ENCODE results near the gene RPL39.
A peak's percentile ranks its signal among the peaks of the same experiment; 100 is the strongest.
"Not testable (repeated sequence)": the region's sequence is repeated elsewhere in the genome, so short reads cannot be mapped to it uniquely, and the experiment has no call there.

The RPL39 gene

DNA sequence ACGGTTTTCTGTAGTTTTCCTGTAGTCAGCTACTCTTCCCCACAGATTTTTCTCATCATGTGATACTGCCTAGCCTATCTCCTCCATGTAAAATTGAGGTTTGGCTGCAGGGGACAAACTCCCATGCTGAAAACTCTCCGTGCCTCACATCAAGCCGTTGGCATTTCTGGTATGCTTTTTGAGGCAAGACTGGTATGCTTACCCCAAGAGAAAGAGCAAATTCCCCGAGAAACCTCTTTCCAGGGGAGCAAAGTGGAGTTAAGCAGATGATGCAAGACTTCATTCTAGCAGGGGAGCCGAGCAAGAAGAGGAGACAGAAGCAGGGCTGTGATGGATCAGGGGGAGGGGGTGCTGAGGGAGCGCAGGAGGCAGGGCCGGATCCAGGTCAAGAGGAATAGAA lies 28.2 kb downstream of the RPL39 start:
- DNase-seq (ENCODE audit: low read depth): peak; percentile 75

DNA sequence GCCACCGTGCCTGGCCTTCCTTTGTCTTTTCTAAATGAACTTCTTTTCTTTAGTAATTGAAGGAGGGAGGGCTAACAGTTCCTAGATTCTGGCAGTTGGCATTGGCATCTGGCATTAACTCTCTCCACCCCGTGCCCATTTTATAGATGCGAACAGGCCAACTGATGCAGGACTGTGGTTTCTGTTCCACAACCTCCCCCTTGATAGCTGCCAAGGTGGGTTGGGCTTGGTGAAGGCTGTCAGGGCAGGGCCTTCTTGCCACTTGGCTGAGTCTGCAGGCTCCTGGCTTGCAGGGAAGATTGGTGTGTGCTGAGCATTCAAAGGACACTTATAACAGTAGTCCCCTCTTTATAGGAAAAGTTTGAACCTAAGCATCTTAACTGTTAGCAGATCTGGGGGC lies 28.7 kb downstream of the RPL39 start:
- DNase-seq (ENCODE audit: low read depth): no peak

DNA sequence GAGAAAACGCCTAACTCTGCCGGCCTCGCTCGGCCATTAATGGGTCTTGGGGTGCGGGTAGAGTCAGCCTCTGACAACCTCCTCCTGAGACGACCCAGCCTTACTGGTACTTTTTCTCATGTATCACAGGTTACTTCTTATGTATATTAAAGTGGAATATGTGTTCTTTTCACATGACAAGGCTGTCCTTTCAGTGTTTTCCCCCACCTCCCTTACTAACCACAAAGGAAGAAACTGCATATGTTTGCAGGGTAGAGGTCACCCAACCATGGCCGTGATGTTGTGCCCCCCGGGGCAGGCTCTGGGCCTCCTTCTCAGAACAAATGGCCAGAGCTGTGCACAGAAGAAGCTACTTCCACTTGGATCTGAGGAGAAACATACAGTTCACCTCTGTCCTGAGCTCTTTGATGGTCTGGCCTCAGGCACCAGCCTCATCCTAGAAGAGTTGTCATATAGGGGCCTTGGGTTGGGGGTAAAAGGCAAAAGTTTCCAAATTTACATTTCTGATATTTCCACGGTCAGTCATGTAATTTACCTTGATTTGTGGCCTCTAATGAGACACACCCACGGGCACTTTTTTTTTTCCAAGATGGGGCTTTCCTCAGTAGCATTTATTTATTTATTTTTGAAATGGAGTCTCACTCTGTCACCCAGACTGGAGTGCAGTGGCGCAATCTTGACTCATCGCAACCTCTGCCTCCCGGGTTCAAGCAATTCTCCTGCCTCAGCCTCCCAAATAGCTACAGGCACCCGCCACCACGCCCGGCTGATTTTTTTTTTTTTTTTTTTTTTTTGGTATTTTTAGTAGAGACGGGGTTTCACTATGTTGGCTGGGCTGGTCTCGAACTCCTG lies 31.2 kb downstream of the RPL39 start:
- no peak for DNase-seq (ENCODE audit: low read depth)

DNA sequence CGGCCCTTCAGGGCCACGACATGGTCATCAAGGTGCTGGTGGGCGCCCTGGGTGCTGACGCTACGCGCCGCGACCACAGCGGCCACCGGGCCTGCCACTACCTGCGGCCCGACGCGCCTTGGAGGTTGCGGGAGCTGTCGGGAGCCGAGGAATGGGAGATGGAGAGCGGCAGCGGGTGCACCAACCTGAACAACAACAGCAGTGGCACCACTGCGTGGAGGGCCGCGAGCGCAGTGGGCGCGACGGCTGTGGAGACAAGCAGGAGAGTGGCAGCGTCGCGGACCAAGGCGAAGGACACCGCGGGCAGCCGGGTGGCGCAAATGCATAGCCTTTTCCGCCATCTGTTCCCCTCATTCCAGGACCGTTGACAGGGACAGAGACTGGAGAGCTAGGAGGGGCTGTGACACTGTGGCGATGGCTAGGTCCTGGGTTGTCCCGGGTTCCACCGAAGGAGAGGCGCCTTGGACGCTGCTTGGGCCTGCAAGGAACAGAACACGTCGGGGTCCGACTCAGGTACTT lies 32.1 kb downstream of the RPL39 start:
- no peak for DNase-seq (ENCODE audit: low read depth)

DNA sequence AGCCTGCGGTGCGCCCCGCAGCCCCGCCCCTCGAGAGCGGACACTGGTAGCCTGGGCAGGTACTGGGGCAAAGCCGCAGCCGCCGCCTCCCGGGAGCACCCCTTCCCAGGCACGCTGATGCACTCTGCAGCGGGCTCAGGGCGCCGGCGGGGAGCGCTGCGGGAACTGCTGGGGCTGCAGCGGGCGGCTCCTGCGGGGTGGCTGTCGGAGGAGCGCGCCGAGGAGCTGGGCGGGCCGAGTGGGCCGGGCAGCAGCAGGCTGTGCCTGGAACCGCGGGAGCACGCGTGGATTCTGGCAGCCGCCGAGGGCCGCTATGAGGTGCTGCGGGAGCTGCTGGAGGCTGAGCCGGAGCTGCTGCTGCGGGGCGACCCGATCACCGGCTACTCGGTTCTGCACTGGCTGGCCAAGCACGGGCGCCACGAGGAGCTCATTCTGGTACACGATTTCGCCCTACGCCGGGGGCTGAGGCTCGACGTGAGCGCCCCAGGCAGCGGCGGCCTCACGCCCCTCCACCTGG lies 32.6 kb downstream of the RPL39 start:
- DNase-seq (ENCODE audit: low read depth): no peak

DNA sequence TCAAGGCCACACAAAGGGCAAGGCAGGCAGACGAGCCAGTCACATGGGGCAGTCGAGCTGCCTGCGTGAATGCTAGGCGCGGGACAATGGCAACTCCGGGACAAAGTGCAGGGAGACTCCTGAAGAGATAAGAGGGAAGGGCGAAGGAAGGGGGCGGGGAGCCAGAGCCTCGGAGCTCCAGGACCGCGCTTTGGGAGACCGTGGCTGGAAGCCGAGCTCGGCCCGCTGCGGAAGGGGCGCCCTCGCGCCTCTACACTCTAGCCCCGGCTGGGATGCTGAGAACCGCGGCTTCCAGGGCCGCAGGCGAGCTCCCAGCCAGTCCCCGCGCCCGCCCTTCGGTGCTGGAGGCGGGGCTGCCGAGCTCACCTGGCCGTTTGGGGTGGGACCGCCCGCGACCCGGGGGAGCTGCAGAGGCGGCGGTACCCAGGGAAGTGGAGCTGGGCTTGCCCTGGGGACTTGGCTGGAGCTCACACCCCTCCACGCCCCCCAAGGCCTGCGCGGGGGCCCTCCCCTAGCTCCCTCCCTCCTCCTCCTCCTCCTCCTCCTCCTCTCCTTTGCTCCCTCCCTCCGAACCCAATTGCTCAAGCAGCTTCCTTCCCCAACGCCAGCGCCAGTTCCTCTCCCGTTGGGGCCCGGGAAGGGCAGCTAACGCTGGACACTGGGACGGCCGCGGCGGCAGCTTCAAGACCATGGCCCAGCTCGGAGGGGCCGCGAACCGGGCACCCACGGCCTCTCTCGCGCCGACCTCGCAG lies 33.3 kb downstream of the RPL39 start, which contains the start of gene SOWAHD:
SOWAHD (plus strand) TSS at position 610 of the 752 bp plus-strand sequence; CDS start at position 690, 80 bp downstream.
- no peak for DNase-seq (ENCODE audit: low read depth)

DNA sequence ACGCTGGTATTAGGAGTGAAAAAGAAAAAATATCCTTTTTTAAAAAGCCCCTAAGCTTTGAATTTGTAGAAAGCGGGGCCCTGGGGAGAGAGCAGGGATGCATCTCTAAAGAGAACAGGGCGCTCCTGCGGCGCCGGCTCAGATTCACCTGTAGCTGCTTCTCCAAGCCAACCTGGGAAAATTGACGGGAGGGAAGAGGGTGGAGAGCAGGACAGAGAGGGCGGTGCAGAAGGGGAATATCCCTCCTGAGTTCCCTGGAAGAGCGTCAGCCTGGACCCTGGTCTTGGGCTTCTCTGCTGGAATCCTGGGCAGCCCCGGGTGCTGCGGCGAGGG lies 33.8 kb downstream of the RPL39 start:
- DNase-seq (ENCODE audit: low read depth): no peak

DNA sequence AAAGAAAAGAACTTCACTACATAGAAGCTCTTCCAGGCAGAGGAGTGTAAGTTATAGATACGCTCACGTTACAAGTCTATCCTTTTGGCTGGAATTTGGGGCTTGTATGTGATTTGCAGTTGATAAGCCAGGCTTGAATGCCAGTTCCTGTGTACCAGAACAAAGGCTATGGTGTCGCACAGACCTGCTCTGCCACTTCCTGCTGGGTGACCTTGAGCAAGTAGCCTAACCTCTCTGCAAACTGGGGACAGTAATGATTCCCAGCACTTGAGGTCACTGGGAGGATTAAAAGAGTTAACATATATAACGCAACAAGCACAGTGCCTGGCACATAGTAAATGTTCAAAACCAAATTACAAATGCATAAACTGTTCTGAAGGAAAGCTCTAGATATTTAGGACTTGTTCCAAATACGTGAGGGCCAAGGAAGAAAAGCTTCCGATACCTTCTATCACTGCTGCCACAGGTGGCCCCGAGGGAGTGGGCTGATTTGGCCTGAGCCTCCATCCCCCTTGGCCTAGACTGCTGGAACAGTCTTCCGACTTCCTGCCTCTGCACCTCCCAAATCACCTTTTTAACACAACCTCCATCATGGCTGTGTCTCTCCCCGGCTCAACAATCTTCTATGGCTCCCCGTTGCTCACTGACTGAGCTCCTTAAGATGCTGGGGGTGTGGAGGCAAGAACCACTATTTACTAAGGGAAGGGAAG lies 34.3 kb downstream of the RPL39 start:
- DNase-seq (ENCODE audit: low read depth): no peak

DNA sequence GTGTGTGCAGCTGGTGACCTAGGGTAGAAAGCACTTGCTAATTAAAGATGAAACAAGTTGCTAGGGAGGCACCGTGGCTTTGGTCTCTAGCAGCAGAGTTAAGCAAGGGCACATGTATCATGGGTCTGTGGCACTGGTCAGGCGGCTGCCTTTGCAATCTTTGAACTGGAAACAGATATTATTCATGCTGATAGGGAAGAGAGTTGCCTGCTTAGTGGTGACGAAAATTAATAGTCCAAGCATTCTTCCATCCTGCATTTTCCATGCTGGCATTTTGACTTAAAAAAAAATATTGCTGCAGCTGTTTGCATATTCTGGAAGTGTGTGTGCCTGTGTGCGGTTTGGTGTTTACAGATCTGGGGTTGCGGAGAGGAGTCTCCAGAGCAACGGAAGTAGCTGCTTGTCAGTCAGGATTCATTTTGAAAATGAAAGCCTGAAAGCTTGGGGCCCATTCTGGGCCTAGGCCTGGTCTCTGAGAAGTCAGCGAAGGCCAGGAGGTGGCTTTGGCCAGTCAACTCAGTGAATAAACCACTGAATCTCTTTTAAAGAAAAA lies 35.4 kb downstream of the RPL39 start:
- no peak for DNase-seq (ENCODE audit: low read depth)

DNA sequence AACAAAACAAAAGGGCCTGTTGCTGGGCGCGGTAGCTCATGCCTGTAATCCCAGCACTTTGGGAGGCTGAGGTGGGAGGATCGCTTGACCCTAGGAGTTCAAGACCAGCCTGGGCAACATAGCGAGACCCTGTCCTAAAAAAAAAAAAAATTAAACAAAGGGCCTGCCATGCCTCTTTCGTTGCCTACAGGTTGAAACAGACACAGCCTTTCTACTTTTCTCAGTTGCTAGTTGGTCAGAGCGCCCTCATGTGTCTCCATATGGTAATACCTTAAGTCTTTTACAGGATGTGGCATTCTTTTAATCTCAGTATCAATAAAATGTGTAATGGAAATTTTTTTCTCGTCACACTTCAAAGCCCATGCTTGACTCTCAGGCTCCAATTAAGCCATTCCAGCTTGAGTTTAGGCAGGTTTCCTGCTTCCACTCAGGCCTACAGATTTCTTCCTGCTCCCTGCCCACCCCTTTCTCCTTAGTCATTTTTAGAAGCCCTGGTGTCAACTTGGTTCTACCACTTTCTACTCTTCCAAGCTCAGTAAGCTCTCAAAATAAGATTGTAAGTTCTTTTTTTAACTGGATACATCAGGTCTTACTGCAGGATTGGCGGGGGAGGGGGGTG lies 37.7 kb downstream of the RPL39 start:
- DNase-seq (ENCODE audit: low read depth): no peak

DNA sequence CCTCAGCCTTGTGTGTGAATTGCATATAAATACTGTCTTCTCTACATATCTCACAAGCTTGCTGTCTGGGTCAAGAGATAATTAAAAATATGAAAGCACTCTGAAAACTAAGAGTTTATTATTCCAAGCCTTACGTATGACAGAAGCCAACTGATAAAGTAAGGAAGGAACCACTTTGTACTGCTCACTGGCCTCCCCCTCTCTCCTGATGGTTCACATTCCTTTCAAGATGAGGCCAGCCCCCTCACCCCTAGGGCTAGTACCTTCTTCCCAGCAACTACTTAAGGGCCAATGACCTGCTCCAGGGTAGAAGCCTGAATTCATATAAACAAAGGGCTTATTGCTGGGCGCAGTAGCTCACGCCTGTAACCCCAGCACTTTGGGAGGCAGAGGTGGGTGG lies 38.4 kb downstream of the RPL39 start:
- no peak for DNase-seq (ENCODE audit: low read depth)

DNA sequence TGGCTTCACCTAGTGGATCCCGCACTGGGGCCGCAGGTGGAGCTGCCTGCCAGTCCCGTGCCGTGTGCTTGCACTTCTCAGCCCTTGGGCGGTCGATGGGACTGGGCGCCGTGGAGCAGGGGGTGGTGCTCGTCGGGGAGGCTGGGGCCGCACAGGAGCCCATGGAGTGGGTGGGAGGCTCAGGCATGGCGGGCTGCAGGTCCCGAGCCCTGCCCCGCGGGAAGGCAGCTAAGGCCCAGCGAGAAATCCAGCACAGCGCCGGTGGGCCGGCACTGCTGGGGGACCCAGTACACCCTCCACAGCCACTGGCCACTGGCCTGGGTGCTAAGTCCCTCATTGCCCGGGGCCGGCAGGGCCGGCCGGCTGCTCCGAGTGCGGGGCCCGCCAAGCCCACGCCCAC lies 40.7 kb downstream of the RPL39 start:
- not testable (repeated sequence) for DNase-seq (ENCODE audit: low read depth)

DNA sequence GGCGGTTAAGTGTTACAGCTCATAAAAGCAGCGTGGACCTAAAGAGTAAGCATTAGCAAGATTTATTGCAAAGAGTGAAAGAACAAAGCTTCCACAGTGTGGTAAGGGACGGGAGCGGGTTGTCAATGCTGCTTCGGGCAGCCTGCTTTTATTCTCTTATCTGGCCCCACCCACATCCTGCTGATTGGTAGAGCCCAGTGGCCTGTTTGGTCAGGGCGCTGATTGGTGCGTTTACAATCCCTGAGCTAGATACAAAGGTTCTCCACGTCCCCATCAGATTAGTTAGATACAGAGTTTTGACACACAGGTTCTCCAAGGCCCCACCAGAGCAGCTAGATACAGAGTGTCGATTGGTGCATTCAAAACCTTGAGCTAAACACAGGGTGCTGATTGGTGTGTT lies 41.3 kb downstream of the RPL39 start:
- not testable (repeated sequence) for DNase-seq (ENCODE audit: low read depth)

DNA sequence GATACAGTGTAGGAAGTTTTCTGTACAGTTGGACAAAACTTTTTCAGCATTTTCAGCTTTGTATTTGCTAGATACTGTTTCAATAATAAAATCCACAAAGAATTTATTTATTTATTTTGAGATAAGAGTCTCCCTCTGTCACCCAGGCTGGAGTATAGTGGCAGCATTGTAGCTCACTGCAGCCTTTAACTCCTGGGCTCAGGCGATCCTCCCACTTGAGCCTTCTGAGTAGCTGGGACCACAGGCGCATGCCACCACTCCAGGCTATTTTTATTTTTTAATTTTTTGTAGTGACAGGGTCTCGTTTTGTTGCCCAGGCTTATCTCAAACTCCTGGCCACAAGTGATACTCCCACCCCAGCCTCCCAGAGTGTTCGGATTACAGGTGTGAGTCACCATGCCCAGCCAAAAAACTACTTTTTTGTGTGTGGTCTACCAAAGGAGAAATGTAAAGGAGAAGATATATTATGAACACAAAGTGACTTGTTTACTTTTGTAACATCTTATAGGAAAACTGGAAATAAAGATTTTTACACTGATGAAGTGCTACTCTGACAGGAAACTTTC lies 46.1 kb downstream of the RPL39 start:
- DNase-seq (ENCODE audit: low read depth): no peak

DNA sequence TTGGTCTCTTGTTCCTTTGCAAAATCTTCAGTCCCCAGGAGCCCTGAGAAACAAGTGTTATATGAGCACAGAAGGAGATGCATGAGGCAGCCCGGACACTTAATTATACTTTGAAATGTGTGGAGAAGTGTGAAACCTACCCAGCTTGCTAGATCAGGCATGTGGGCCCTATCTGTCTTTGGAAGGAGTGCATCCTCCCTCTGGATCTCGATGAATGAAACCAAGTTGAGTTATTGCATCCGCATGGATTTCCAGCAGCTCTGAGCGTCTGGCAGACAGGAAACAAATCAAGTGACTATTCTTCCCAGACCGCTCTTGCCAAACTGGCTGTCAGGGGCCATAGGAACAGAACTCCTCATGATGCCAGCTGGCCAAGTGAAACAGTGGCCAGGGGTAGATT lies 52.7 kb downstream of the RPL39 start:
- DNase-seq (ENCODE audit: low read depth): no peak
